AG09309 (cell line): ENCODE data around the gene CDC37L1.

Source experiments
- DNase-seq: peaks from one replicate; pipeline ENCODE4 v3.0.0-alpha.2; 2010; ENCODE audit warnings: low read depth
- H3K4me3 ChIP-seq: 2 replicates; pipeline ENCODE4 v1.5.1; 2011; ENCODE audit warnings: mild to moderate bottlenecking, low read depth, low read length, moderate library complexity; ENCODE audit not compliant: control insufficient read depth
- CTCF ChIP-seq: IDR thresholded peaks from 2 replicates; pipeline ENCODE4 v1.5.1; 2011; ENCODE audit warnings: mild to moderate bottlenecking, low read depth, low read length, inconsistent platforms; ENCODE audit not compliant: insufficient read depth, control insufficient read depth; ENCODE audit errors: missing control alignments

CDC37L1 gene

GRCh38 chr9:4667681-4668080, 11.7 kb upstream of the CDC37L1 start:
- H3K4me3 ChIP-seq, result no peak overlapping the region
- DNase-seq, result no peak
- no peak for TF ChIP-seq CTCF

DNA sequence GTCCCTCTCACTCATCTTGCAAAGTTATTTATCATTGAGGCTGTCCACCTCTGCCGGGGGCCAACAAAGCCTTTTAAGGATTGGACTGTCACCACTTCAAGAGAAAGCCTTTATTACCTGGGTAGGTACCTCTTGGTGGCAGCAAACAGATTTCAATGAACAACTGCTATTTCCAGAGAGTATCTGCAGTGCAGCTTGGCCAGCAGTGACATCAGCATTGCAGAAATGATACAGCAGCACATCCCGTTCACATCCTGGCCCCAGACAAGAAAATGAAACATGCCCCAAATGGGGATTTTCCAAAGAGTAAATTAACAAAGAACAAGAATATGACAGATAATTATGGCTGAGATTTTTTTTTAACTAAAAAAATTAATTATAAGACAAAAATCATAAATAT, 10.8 kb upstream of the CDC37L1 start:
- DNase-seq, result no peak
- no peak for TF ChIP-seq CTCF
- H3K4me3 ChIP-seq, result no peak overlapping the region

- no peak overlapping the region for H3K4me3 ChIP-seq
- TF ChIP-seq CTCF, result no peak
- DNase-seq, result no peak
These were observed 9.5 kb upstream of the CDC37L1 start for GRCh38 chr9:4669890-4670289.

GRCh38 chr9:4670591-4670990, 8.8 kb upstream of the CDC37L1 start:
- no peak for TF ChIP-seq CTCF
- H3K4me3 ChIP-seq, result no peak overlapping the region
- DNase-seq, result no peak

DNA sequence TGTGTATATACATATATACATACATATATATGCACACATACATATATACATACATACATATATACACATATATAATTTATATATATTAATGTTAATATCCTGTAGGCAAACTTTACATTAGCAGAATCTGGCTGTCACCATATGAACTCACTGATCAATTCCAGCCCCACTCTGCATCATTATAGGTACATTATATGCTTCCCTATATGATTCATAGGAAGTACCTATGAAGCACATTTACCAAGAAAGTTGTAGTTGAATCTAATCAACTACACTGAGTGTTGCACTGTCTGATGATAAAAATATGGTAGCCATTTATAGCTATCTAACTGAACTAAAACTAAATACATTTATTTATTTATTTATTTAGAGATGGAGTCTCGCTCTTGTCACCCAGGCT, 7.6 kb upstream of the CDC37L1 start:
- no peak for TF ChIP-seq CTCF
- DNase-seq, result no peak

DNA sequence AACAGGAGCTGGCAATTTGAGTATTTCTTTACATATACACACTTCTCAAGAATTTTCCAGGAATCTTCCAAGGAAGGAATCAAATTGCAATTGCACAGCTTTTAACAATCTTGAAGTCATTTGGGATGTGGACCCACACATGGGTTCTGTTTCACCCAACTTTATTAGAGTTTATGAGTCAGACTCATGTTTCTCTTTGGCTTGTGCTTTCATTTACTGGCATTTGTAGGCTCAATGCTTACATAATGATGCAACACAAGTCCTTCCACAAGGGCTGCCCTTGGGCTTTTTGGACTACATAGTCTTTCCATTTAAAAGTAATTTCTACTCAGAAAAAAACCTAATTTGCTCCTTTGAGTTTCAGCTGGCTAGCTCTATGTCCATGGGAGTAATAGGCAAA, 4.6 kb upstream of the CDC37L1 start:
- peak; percentile 97 for DNase-seq
- no peak overlapping the region for H3K4me3 ChIP-seq
- peak; percentile 4 for TF ChIP-seq CTCF

More for the DNA sequence above, 7.6 kb upstream of the CDC37L1 start:
- H3K4me3 ChIP-seq, result no peak overlapping the region

GRCh38 chr9:4677392-4677791, 2.0 kb upstream of the CDC37L1 start:
- no peak for DNase-seq
- TF ChIP-seq CTCF, result no peak
- H3K4me3 ChIP-seq, result no peak overlapping the region
